Measurements from ENCODE around the gene LAMC1.

Gene LAMC1

DNA sequence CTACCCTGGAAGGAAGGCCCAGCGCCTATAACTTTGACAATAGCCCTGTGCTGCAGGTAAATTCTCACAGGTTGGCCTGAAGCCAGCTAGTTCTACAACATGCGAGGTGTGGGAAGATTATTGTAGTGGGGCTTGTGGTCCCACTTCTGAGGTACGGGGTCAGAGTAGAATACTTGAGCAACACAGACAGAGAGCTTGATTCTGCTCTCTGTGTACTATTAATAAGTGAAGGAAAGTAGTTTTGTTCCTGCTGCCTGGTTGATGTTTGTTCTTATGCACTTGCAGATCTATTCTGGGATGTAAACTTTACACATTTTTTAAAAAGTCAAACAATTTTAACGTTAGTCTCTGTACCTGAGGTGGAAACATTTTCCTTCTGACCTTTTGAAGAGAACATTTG lies 80.4 kb downstream of the LAMC1 start:
- no peak for DNase-seq (ENCODE audit: low read depth in 2 of 2, low spot score in 1 of 2)

DNA sequence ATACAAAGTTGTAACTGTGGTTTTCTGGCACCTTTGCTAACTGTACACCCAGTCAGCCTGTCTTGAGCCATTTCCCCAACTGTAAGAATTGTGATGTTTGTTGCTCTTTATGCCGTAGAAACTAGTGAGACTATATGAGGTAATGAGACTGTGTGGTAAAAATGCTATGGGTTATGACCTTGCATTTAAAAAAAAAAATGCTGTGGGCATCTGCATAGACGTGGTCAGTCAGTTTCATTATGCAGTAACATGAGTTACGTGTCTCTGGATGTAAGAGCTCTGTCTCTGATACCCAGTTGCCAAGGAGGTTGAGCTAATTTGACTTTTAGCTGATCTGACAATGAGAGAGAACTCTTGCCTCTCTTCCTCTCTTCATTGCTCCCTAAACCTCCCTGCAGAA lies 82.2 kb downstream of the LAMC1 start:
- DNase-seq (ENCODE audit: low read depth in 2 of 2, low spot score in 1 of 2), result no peak

DNA sequence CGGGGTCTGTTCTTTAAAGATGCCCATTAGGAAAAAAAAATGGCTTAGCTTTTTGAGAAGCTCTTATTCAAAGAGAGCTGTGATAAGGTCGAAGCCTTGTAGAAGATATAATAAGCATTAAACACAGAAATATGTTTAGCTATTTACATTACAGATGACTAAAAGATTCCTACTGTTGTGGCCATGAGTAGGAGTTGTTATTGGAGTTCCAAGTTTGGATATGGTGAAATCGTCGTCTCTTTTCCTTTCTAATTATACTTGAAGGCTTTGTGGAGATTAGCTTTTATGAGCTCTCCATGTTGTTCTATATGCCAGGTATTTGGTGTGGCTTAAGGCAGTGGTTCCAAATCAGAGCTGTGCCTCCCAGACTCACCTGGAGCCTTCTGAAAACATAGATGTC lies 82.9 kb downstream of the LAMC1 start:
- no peak for DNase-seq (ENCODE audit: low read depth in 2 of 2, low spot score in 1 of 2)

DNA sequence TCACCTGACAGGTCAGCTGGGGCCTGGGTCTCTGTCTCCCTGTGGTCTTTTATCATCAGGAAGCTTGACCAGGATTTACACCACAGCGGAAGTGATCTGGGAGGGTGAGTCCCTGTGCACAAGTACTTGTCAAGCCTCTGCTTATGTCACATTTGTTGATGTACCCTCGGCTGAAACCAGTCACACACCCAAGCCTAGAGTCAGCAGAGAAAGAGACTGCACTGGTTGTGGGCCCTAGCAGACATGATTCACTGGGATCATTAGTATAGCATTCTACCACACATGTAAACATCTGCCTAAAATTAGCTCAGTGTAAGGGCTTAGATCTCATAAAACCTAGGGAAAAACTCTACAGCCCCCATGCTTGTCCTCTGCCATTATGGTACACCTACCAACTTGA lies 83.5 kb downstream of the LAMC1 start:
- DNase-seq (ENCODE audit: low read depth in 2 of 2, low spot score in 1 of 2), result no peak

DNA sequence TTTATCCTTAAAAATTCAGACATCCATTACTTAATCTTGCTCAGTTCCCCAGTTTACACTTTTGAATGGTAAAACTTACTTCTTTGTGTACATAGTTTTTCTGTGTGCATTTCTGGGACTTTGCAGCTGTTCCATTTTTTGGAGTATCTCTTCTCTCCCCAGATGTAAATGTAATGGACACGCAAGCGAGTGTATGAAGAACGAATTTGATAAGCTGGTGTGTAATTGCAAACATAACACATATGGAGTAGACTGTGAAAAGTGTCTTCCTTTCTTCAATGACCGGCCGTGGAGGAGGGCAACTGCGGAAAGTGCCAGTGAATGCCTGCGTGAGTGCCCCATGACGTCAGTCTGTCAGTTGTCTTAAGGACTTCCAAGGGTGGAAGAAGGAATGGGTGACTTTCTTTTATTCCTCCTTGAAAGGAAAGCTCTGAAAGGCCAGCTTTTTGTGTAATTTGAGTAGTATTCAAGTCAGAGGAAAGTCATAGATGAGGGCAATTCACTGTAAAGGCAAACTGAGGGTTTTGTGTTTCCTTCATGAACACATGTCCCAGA lies 87.2 kb downstream of the LAMC1 start:
- DNase-seq (ENCODE audit: low read depth in 2 of 2, low spot score in 1 of 2), result no peak

DNA sequence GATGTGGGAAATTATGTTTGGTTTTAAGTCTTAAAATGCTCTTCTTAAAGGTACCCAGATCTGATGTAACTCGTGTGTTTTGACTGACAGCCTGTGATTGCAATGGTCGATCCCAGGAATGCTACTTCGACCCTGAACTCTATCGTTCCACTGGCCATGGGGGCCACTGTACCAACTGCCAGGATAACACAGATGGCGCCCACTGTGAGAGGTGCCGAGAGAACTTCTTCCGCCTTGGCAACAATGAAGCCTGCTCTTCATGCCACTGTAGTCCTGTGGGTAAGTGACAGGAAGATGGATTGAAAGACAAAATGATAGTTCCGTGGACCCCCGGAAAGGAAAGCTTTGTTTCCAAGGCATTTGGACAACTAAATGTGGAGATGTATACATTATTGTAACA lies 91.2 kb downstream of the LAMC1 start:
- no peak for DNase-seq (ENCODE audit: low read depth in 2 of 2, low spot score in 1 of 2)

DNA sequence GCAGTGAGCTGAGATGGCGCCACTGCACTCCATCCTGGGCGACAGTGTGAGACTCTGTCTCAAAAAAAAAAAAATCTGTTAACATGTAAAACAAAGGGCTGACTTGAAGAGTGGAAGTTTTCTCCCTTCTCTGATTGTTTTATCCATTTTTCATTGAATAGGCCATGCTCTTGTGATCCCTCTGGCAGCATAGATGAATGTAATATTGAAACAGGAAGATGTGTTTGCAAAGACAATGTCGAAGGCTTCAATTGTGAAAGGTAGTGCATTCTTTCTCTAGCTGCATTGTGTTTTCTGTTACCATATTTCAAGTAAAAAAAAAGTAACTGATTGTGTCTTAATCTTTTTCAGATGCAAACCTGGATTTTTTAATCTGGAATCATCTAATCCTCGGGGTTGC lies 93.2 kb downstream of the LAMC1 start:
- DNase-seq (ENCODE audit: low read depth in 2 of 2, low spot score in 1 of 2), result no peak

DNA sequence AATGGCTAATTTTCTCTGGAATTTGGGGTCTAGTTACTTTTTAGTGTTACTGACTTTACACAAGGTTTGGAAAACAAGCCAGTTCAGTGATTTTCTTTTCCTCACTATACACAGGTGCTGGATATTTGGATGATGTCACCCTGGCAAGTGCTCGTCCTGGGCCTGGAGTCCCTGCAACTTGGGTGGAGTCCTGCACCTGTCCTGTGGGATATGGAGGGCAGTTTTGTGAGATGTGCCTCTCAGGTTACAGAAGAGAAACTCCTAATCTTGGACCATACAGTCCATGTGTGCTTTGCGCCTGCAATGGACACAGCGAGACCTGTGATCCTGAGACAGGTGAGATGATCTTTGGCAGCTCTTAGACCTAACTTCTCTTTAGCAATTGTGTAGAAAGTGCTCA lies 98.4 kb downstream of the LAMC1 start:
- DNase-seq (ENCODE audit: low read depth in 2 of 2, low spot score in 1 of 2), result no peak

DNA sequence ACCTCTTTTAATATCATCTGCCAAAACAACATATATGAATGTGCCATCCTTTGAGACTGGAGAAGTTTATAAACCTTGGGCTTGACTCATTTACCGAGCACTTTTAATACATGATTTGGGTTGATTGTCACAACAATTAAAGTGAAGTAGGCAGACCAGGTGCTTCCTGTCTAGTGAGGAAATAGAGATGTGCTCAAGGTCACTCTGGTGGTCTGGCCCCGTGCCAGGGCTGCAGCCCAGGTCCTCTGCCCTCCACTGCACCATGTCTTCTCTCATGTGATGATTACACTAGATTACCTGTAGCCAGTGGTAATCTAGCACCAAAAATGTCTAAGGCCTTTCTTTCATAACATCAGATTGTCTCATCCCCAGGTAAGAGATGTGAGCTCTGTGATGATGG lies 101.0 kb downstream of the LAMC1 start:
- no peak for DNase-seq (ENCODE audit: low read depth in 2 of 2, low spot score in 1 of 2)

DNA sequence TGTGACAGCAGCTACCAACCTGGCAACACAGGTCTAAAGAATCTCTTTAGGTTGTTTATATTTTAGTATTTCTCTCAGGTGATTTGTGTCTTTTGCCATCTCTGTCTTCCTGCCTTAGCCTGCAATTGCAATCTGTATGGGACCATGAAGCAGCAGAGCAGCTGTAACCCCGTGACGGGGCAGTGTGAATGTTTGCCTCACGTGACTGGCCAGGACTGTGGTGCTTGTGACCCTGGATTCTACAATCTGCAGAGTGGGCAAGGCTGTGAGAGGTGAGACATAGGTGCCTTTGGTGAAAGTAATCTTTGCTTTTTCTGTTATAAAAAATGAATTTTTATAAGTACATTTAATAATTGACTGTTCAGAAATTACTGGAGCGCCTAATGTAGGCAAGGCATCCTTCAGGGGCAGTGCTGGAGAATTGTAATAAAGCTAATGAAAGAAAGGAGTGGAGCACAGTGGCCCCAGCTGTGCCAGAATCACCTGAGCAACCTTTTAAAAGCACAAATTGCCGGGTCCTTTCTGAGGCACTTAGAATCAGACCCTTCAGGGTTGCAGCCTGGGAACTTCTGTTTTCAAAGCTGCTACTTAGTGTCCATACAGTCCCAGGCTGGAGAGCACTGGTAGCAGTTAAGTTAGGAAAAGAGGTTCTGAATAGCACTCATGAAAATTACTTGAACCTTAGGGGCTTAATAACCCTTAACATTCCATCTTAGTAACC lies 102.2 kb downstream of the LAMC1 start:
- no peak for DNase-seq (ENCODE audit: low read depth in 2 of 2, low spot score in 1 of 2)

DNA sequence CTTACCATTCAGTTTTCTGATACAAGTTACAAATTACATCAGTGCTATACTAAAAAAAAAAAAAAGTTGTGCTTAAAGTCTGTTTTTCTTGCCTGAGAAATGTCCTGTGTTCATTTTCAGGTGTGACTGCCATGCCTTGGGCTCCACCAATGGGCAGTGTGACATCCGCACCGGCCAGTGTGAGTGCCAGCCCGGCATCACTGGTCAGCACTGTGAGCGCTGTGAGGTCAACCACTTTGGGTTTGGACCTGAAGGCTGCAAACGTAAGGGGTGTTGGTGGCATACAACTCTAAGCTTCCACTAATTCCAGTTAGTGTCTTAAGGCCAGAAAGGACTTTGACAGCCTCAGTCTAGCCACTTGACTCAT lies 102.8 kb downstream of the LAMC1 start:
- no peak for DNase-seq (ENCODE audit: low read depth in 2 of 2, low spot score in 1 of 2)

DNA sequence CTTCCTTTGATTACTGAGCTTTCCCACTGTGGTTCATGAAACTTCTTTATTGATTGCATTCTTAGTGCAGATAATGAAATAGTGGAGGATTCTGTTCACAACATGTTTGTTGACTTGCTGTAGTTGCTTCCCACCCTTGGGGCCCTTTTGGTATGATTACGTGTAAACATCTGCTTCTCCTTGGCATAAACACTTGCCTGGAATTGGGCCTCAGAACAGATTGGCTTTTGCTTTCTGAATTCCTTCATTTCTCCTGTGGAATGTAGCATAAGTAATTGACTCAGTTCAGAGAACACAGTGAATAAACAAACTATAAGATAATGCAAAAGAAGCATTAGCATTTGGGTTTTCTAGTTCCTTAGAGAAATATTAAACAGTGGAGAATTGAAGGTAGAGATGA lies 103.3 kb downstream of the LAMC1 start:
- DNase-seq (ENCODE audit: low read depth in 2 of 2, low spot score in 1 of 2), result no peak

DNA sequence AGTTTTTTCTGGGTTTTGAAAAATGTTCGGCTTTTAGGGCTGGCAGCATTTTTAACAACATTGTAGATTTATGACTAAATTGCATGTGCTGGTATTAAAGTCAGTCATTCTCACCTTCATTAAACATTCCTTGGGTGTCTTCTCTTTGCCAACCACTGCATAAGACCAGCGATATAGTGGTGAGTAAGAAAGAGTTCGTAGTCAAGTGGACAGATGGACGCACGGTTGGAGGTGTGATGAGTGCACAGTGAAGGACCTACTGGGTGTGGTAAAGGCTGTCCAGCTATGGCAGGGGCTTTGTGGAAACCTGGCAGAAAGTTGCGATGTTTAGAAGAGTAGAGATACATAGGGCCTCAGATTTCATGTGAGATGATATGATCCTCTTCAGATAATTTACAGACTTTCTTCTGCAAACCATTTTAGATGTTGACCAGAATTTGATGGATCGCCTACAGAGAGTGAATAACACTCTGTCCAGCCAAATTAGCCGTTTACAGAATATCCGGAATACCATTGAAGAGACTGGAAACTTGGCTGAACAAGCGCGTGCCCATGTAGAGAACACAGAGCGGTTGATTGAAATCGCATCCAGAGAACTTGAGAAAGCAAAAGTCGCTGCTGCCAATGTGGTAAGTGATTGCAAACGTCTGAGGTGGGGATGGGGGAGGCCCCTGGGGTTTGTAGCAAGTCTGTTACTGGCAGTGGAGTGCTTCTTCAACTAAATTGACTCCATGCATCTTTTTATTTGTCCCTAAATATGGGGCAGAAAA lies 106.9 kb downstream of the LAMC1 start:
- DNase-seq (ENCODE audit: low read depth in 2 of 2, low spot score in 1 of 2), result no peak

DNA sequence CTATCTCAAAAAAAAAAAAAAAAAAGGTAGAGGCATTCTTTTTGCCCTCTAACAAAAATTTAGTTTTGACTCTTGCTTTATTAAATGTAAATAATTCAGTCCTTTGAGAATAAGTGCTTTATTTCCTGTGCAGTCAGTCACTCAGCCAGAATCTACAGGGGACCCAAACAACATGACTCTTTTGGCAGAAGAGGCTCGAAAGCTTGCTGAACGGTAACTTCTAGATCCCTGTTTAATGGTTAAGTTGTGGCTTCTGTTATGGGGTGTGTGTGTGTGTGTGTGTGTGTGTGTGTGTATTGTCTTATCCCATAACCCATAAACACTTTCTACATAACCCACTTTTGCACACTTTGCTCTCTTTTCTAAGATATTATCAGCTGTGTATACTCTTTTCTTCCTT lies 107.9 kb downstream of the LAMC1 start:
- DNase-seq (ENCODE audit: low read depth in 2 of 2, low spot score in 1 of 2), result no peak

DNA sequence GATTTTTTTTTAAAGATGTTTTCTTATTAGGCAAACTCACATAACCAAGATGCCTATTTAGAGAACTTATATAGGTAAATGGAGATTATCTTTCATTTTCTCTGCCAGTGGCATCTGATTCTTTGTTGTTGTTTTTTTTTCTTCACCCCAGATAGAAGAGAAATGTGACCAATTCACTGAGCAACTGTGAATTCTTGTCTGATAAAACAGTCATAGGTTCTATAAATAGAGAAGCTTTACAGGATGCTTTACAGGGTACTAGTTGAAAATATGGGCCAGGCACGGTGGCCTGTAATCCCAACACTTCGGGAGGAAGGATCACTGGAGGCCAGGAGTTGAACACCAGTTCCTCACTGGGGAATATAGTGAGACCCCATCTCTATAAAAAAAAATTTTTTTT lies 112.1 kb downstream of the LAMC1 start:
- no peak for DNase-seq (ENCODE audit: low read depth in 2 of 2, low spot score in 1 of 2)

DNA sequence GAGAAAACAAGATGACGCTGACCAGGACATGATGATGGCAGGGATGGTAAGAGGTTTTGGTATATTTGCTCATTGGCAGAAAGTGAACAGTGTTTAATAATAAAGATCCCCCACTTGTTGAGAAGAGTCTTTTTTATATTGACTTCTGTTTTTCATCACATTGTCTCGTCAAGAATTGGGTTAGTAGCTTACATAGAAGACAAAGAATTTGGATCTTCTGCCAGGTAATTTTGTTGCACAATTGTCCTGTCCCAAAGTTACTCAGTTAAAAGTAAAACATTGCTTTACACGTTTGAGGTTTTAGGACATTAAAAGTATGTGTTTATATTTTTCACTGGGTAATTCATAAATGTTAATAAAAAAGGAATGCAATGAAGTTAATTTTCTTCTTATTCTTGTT lies 114.6 kb downstream of the LAMC1 start:
- no peak for DNase-seq (ENCODE audit: low read depth in 2 of 2, low spot score in 1 of 2)

DNA sequence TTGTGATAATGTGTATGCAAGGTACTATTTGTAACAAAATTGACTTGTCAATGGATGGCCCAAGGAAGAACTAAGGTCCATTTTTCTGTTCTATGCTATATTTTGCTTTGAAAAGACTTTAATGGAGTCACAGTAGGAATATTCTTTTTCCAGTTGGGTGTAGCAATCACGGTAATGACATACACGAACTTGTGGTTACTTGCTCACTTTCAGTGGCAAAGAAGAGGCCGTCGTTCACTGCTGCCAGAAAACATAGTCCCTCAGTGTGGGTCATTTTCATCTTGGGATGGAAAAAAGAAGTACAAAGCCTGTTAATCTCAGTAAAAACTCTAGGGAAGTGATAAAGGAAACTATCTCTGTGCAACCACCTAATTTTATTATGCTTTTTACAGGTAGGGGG lies 115.1 kb downstream of the LAMC1 start:
- no peak for DNase-seq (ENCODE audit: low read depth in 2 of 2, low spot score in 1 of 2)

DNA sequence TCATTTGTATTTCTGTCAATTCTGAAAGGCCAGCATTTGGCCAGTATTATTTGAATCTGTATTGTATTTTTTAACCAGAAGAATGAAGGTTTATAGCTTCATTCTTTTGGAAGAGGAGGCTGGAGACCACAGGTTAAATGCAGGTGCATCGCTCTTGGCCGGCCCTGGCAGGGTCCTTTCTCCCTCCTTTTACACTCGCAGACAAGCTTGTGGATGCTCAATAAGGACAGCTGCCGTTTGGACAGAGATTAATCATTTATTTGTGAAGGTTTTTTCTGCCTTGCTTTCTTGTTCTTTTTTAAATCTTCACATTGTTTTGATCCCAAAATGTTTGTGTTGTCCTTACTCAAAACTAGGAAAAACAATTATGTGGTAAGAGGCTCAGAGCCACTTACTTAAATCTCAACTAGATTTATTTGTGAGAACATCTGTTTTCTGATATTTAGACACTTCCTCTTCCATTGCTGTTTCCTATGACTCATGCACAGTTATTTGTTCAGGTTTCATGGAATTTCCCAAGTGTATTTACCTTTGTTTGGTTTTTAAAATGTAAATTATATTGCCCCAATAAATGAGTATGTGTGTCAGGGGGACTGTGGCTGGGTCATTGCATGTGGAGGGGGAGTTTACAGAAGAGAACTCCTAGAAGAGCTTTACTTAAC lies 116.2 kb downstream of the LAMC1 start:
- DNase-seq (ENCODE audit: low read depth in 2 of 2, low spot score in 1 of 2), result no peak

DNA sequence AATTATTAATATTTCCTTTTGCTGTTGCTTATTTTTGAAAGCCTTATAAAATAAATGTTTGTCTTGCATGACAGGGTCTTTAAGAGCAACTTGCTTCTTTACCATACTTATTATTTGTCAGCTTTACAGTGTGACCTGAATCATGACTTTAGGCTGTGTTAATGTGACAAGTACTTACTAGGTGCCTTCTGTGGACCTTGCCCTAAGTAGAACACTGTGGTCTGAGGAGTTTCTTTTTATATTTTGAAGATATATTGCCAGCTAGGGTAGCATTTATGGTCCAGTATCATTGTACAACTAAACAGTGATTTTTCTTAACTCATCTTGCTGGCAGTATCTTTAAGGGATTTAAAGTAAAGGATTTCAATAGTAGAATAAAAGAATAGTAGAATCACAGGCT lies 117.4 kb downstream of the LAMC1 start:
- no peak for DNase-seq (ENCODE audit: low read depth in 2 of 2, low spot score in 1 of 2)

DNA sequence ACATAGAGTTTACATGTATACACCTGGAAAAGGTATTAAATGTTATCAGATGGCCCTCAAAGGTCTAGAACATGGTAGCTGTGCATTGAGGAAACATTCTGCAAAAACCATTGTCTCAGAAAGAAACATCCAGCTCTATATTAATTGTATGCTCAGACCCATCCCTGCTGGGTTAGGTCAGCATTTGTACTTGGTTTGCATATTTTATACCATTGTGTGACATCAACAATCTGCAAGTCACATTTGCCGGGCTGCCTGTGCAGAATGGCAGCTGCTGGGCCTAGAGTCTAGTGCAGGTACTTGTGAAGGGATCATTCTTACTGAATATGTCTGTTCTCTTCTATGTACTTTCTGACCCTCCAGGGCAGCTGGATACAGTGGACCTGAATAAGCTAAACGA lies 119.0 kb downstream of the LAMC1 start:
- DNase-seq (ENCODE audit: low read depth in 2 of 2, low spot score in 1 of 2), result no peak

DNA sequence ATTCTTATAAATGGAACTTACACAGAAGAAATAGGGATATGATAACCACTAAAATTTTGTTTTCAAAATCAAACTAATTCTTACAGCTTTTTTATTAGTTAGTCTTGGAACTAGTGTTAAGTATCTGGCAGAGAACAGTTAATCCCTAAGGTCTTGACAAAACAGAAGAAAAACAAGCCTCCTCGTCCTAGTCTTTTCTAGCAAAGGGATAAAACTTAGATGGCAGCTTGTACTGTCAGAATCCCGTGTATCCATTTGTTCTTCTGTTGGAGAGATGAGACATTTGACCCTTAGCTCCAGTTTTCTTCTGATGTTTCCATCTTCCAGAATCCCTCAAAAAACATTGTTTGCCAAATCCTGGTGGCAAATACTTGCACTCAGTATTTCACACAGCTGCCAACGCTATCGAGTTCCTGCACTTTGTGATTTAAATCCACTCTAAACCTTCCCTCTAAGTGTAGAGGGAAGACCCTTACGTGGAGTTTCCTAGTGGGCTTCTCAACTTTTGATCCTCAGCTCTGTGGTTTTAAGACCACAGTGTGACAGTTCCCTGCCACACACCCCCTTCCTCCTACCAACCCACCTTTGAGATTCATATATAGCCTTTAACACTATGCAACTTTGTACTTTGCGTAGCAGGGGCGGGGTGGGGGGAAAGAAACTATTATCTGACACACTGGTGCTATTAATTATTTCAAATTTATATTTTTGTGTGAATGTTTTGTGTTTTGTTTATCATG lies 120.5 kb downstream of the LAMC1 start:
- no peak for DNase-seq (ENCODE audit: low read depth in 2 of 2, low spot score in 1 of 2)

DNA sequence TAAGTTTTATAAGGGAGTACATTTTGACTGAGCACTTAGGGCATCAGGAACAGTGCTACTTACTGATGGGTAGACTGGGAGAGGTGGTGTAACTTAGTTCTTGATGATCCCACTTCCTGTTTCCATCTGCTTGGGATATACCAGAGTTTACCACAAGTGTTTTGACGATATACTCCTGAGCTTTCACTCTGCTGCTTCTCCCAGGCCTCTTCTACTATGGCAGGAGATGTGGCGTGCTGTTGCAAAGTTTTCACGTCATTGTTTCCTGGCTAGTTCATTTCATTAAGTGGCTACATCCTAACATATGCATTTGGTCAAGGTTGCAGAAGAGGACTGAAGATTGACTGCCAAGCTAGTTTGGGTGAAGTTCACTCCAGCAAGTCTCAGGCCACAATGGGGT lies 121.5 kb downstream of the LAMC1 start:
- DNase-seq (ENCODE audit: low read depth in 2 of 2, low spot score in 1 of 2), result no peak

Data from stimulated activated CD8-positive, alpha-beta memory T cell treated with anti-CD3 and anti-CD28 coated beads, Interleukin-4, amount 100 ng/mL, for 4 hours (primary cell).